Measurements from ENCODE around the gene RAD54L. TPM values are rescaled to one million over a fixed set of nuclear protein-coding genes. Genes with fewer than 3 reads are reported as not detected.
"Not testable (repeated sequence)": the region's sequence is repeated elsewhere in the genome, so short reads cannot be mapped to it uniquely, and the experiment has no call there.

Gene RAD54L
- total RNA-seq, 1 experiment from 2014 or later: 44.8 TPM

GRCh38 chr1:46315669-46316403, 68.3 kb downstream of the RAD54L start:
- H3K9me3 ChIP-seq (ENCODE audit: insufficient read depth, low read depth): no peaks in the 10 kb centered on the region
- no peaks in the 10 kb centered on the region for H3K9me2 ChIP-seq (ENCODE audit: insufficient read depth)
- 0 out of 2 replicates have a peak, but pooled peaks cover 6% of the 10 kb centered on the region for H4K20me1 ChIP-seq (ENCODE audit: insufficient read depth)
- intact Hi-C loops (cut with micrococcal nuclease; ENCODE audit: unreplicated experiment): no loop called here
- H2AFZ ChIP-seq: no peak overlapping the region
- no peak overlapping the region for H3K4me3 ChIP-seq
- H3K4me2 ChIP-seq: no peak overlapping the region
- no peak for DNase-seq
- POLR2A ChIA-PET (ENCODE audit: unreplicated experiment): no interaction called here
- no TSS peak for BruUV-seq (replicated peaks)
- H3K27me3 ChIP-seq (ENCODE audit: insufficient read depth, low read depth): no peaks in the 10 kb centered on the region
- H3K36me3 ChIP-seq (ENCODE audit: low read depth): peaks cover 23% of the 10 kb centered on the region
- CTCF ChIA-PET: no interaction called here
- no peak for TF ChIP-seq EZH2 (IDR thresholded peaks at IDR 0.05; ENCODE audit: low read depth)
- no peak for TF ChIP-seq CTCF (conservative IDR thresholded peaks at IDR 0.05)
- H3K4me1 ChIP-seq (replicated peaks; ENCODE audit: insufficient read depth): no peaks in the 10 kb centered on the region
- H3F3A ChIP-seq (ENCODE audit: insufficient read depth, low read depth): peaks cover 46% of the 10 kb centered on the region
- H3K27ac ChIP-seq: no peak overlapping the region
- H3K79me2 ChIP-seq (ENCODE audit: low read depth): no peaks in the 10 kb centered on the region

- no peak overlapping the region for H3K4me3 ChIP-seq
- H3K4me1 ChIP-seq (replicated peaks; ENCODE audit: insufficient read depth): no peaks in the 10 kb centered on the region
- H3K79me2 ChIP-seq (ENCODE audit: low read depth): no peaks in the 10 kb centered on the region
- H3K9me2 ChIP-seq (ENCODE audit: insufficient read depth): no peaks in the 10 kb centered on the region
- no peak for DNase-seq
- H3K36me3 ChIP-seq (ENCODE audit: low read depth): peaks cover 16% of the 10 kb centered on the region
- peaks cover 41% of the 10 kb centered on the region for H3F3A ChIP-seq (ENCODE audit: insufficient read depth, low read depth)
- intact Hi-C loops (cut with micrococcal nuclease; ENCODE audit: unreplicated experiment): no loop called here
- BruUV-seq (replicated peaks): no TSS peak
- H3K27ac ChIP-seq: no peak overlapping the region
- H2AFZ ChIP-seq: no peak overlapping the region
- 0 out of 2 replicates have a peak, but pooled peaks cover 6% of the 10 kb centered on the region for H4K20me1 ChIP-seq (ENCODE audit: insufficient read depth)
- ChIA-PET CTCF (no interaction called here), POLR2A (ENCODE audit: unreplicated experiment) (no interaction called here)
- TF ChIP-seq EZH2 (IDR thresholded peaks at IDR 0.05; ENCODE audit: low read depth): no peak
- no peak for TF ChIP-seq CTCF (conservative IDR thresholded peaks at IDR 0.05)
- no peaks in the 10 kb centered on the region for H3K27me3 ChIP-seq (ENCODE audit: insufficient read depth, low read depth)
- H3K9me3 ChIP-seq (ENCODE audit: insufficient read depth, low read depth): no peaks in the 10 kb centered on the region
- H3K4me2 ChIP-seq: no peak overlapping the region
These were observed 69.8 kb downstream of the RAD54L start for GRCh38 chr1:46317323-46317722.

- POLR2A ChIA-PET (ENCODE audit: unreplicated experiment); H4K20me1 ChIP-seq (ENCODE audit: insufficient read depth); H3K4me3 ChIP-seq; CTCF ChIA-PET; H3K9me2 ChIP-seq (ENCODE audit: insufficient read depth); BruUV-seq (replicated peaks); intact Hi-C loops (cut with micrococcal nuclease; ENCODE audit: unreplicated experiment); H3K27me3 ChIP-seq (ENCODE audit: insufficient read depth, low read depth); H2AFZ ChIP-seq; H3K9me3 ChIP-seq (ENCODE audit: insufficient read depth, low read depth); H3K36me3 ChIP-seq (ENCODE audit: low read depth); DNase-seq; H3K79me2 ChIP-seq (ENCODE audit: low read depth); H3K27ac ChIP-seq; H3K4me1 ChIP-seq (replicated peaks; ENCODE audit: insufficient read depth); H3K4me2 ChIP-seq: not testable (repeated sequence)
- peaks cover 26% of the 10 kb centered on the region for H3F3A ChIP-seq (ENCODE audit: insufficient read depth, low read depth)
These were observed 71.7 kb downstream of the RAD54L start for GRCh38 chr1:46319301-46319700.

- BruUV-seq (replicated peaks); H3K9me2 ChIP-seq (ENCODE audit: insufficient read depth); H3K9me3 ChIP-seq (ENCODE audit: insufficient read depth, low read depth); CTCF ChIA-PET; intact Hi-C loops (cut with micrococcal nuclease; ENCODE audit: unreplicated experiment); H3K27ac ChIP-seq; H2AFZ ChIP-seq; H3K36me3 ChIP-seq (ENCODE audit: low read depth); DNase-seq; H3K27me3 ChIP-seq (ENCODE audit: insufficient read depth, low read depth); H3K4me1 ChIP-seq (replicated peaks; ENCODE audit: insufficient read depth); H3K79me2 ChIP-seq (ENCODE audit: low read depth); POLR2A ChIA-PET (ENCODE audit: unreplicated experiment); H3K4me3 ChIP-seq; H4K20me1 ChIP-seq (ENCODE audit: insufficient read depth); H3K4me2 ChIP-seq: not testable (repeated sequence)
- peaks cover 17% of the 10 kb centered on the region for H3F3A ChIP-seq (ENCODE audit: insufficient read depth, low read depth)
These were observed 72.7 kb downstream of the RAD54L start for GRCh38 chr1:46319960-46320914.

- H2AFZ ChIP-seq; H3K27ac ChIP-seq; H3K9me2 ChIP-seq (ENCODE audit: insufficient read depth); H4K20me1 ChIP-seq (ENCODE audit: insufficient read depth); DNase-seq; POLR2A ChIA-PET (ENCODE audit: unreplicated experiment); H3F3A ChIP-seq (ENCODE audit: insufficient read depth, low read depth); CTCF ChIA-PET; H3K4me3 ChIP-seq; intact Hi-C loops (cut with micrococcal nuclease; ENCODE audit: unreplicated experiment); H3K36me3 ChIP-seq (ENCODE audit: low read depth); H3K4me2 ChIP-seq; H3K27me3 ChIP-seq (ENCODE audit: insufficient read depth, low read depth); H3K4me1 ChIP-seq (replicated peaks; ENCODE audit: insufficient read depth); H3K9me3 ChIP-seq (ENCODE audit: insufficient read depth, low read depth); H3K79me2 ChIP-seq (ENCODE audit: low read depth); BruUV-seq (replicated peaks): not testable (repeated sequence)
These were observed 74.6 kb downstream of the RAD54L start for GRCh38 chr1:46322191-46322590.

Data from PC-9 (cell line).